ENCODE results near the gene C9orf78.

The C9orf78 gene

DNA sequence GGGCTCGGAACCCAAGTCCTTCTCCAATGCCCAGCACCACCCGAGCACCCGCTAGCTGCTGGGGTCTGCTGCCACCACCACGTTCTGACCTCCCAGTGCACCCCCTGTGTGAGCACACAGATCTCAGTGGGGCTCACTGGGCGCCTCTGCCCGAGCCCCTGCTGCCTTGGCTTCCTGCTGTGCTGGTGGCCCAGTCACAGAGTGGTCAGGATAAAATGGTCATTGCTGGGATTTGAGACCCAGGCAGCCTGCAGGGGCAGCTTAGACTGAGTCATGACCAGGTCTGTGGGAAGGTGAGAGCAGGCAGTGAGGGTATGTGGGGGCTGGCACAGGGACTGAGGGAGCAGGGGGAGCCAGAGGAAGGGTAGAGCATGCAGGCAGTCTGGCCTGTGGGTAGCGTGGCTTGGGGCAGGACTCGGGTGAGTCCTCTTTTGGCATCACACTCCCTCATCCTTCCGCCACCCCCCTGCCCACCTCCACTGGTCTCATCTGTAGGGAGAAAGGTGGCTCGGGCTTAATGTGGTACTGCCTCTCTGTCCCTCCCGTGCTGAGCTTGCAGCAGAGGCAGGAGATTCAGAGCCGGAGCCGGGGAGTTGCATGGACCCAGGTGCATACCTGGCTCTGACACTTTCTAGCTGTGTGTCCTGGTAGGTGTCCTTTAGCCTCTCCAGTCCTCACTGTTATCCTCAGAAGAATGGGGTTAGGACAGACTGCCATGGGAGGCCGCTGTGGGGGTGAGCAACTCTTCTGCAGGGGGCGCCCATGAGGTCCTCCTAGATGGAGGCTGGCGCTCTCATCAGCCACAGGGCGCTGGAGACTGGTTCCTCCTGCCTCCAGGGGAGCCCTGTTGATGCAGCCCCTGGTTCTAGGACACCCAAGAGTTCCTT lies 32.3 kb upstream of the C9orf78 start:
- Histone ChIP-seq H3K27me3 (ENCODE audit: control insufficient read depth in 1 of 2, insufficient read depth in 2 of 2, low read length in 2 of 2) (no peaks in the 10 kb centered on the region), H3K4me1 (ENCODE audit: control insufficient read depth in 1 of 2, insufficient read depth in 2 of 2, low read length in 2 of 2) (peaks cover 0 to 6% of the 10 kb centered on the region in 2 donors), H3K4me3 (ENCODE audit: low read depth in 1 of 2, low read length in 2 of 2) (no peak overlapping the region), H3K36me3 (ENCODE audit: control insufficient read depth in 1 of 2, insufficient read depth in 2 of 2, low read length in 2 of 2) (peaks cover 0 to 24% of the 10 kb centered on the region in 2 donors), H3K9me3 (ENCODE audit: control insufficient read depth in 1 of 2, low read length in 2 of 2) (no peaks in the 10 kb centered on the region), H3K27ac (ENCODE audit: low read depth, low read length) (no peak overlapping the region), H3K9ac (ENCODE audit: low read depth in 1 of 2, low read length in 2 of 2) (no peak overlapping the region)

DNA sequence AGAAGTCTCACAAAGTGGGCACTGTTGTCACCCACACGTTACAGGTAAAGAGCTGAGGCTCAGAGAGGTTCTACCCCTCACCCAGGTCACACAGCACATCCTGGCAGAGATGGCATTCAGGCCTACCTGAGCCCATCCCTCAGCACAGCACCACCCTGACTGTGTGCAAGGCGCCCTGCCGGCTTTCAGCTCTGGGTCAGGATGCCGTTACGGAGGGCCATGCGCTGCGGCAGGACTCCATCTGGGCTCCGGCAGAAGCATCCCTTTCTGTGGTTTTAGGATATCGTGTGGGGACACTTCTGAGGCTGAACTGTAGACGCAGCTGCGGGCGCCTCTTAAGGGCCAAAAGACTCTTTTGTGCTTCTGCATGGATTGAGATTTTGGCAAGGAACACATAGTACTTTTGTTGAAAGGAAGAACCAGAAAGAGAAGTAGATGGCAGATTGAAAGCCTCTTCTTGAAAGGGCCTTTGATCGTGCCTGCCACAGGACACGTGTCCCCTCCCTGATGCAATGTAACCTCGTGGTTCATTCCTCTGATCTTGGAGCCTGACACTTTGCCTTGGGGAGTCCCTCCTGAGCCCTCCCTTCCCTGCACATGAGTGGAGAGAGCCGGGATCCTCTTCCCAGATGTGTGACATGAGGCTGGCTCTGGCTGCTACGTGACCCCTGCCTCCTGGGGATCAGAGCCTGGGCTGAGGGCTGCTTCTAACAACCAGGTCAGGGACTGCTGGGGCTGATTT lies 31.5 kb upstream of the C9orf78 start:
- peaks cover 3 to 30% of the 10 kb centered on the region in 2 donors for H3K36me3 ChIP-seq (ENCODE audit: control insufficient read depth in 1 of 2, insufficient read depth in 2 of 2, low read length in 2 of 2)
- no peaks in the 10 kb centered on the region for H3K9me3 ChIP-seq (ENCODE audit: control insufficient read depth in 1 of 2, low read length in 2 of 2)
- H3K27me3 ChIP-seq (ENCODE audit: control insufficient read depth in 1 of 2, insufficient read depth in 2 of 2, low read length in 2 of 2): no peaks in the 10 kb centered on the region
- H3K27ac ChIP-seq (ENCODE audit: low read depth, low read length): no peak overlapping the region
- H3K4me3 ChIP-seq (ENCODE audit: low read depth in 1 of 2, low read length in 2 of 2): no peak overlapping the region
- no peak overlapping the region for H3K9ac ChIP-seq (ENCODE audit: low read depth in 1 of 2, low read length in 2 of 2)
- peaks cover 0 to 6% of the 10 kb centered on the region in 2 donors for H3K4me1 ChIP-seq (ENCODE audit: control insufficient read depth in 1 of 2, insufficient read depth in 2 of 2, low read length in 2 of 2)

DNA sequence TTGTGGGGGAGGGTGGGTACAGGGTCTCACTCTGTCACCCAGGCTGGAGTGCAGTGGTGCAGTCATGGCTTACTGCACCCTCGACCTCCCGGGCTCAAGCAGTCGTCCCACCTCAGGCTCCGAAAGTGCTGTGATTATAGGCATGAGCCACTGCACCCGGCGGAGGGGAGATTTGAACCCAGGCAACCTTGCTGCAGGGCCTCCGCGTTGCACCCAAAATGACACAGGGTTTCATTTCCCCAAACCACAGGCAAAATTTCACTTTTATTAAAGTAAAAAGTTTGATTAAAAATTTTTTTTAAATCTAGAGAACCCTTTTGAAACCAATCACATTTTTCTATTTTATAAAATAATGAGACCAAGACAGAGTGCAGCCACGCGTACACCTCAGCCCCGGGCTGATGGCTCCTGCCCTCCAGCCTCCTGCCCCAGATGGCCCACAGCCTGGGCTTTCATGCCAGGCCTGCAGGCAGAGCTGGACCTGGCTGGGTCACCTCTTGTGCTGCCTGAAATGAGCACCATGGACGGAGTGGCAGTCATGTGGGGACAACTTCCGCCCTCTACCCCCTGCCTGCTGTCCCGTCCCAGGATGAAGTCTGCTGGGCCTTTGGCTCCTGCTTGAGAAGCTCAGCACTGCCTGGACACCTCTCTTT lies 30.7 kb upstream of the C9orf78 start:
- no peak overlapping the region for H3K9ac ChIP-seq (ENCODE audit: low read depth in 1 of 2, low read length in 2 of 2)

DNA sequence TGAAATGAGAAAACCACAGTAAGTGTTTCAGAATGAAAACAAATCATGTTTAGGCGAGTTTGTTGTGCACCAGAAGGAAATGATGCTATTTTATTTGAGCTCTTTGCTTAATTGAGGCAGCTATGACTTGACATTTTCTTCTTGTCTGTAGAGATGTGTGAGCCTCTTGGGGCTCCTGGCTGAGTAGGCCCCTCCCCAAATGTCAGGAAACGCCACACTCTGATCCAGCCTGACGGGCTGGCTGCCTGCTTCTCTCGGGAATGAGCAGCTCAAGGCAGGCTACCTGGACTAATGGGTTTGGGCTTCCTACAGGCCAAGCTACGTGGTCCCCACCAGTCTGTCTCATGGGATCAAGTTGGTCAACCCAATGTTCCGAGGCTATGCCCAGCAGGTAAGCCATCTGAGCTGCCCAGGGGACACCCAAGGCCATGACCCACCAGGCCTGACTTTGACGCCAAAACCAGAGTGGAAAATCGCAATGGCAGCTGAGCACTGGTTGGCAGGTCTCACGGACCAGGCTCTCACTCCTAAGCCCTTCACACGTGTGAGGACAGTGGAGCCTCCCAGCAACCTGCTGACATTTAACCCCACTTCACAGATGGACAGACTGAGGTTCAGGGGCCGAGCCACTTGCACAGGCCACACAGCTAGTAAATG lies 30.0 kb upstream of the C9orf78 start:
- peaks cover 3 to 40% of the 10 kb centered on the region in 2 donors for H3K36me3 ChIP-seq (ENCODE audit: control insufficient read depth in 1 of 2, insufficient read depth in 2 of 2, low read length in 2 of 2)

More for the DNA sequence above, 30.7 kb upstream of the C9orf78 start:
- Histone ChIP-seq H3K27ac (ENCODE audit: low read depth, low read length) (no peak overlapping the region), H3K27me3 (ENCODE audit: control insufficient read depth in 1 of 2, insufficient read depth in 2 of 2, low read length in 2 of 2) (no peaks in the 10 kb centered on the region), H3K4me1 (ENCODE audit: control insufficient read depth in 1 of 2, insufficient read depth in 2 of 2, low read length in 2 of 2) (peaks cover 0 to 6% of the 10 kb centered on the region in 2 donors), H3K9me3 (ENCODE audit: control insufficient read depth in 1 of 2, low read length in 2 of 2) (no peaks in the 10 kb centered on the region), H3K4me3 (ENCODE audit: low read depth in 1 of 2, low read length in 2 of 2) (no peak overlapping the region), H3K36me3 (ENCODE audit: control insufficient read depth in 1 of 2, insufficient read depth in 2 of 2, low read length in 2 of 2) (peaks cover 3 to 38% of the 10 kb centered on the region in 2 donors)

DNA sequence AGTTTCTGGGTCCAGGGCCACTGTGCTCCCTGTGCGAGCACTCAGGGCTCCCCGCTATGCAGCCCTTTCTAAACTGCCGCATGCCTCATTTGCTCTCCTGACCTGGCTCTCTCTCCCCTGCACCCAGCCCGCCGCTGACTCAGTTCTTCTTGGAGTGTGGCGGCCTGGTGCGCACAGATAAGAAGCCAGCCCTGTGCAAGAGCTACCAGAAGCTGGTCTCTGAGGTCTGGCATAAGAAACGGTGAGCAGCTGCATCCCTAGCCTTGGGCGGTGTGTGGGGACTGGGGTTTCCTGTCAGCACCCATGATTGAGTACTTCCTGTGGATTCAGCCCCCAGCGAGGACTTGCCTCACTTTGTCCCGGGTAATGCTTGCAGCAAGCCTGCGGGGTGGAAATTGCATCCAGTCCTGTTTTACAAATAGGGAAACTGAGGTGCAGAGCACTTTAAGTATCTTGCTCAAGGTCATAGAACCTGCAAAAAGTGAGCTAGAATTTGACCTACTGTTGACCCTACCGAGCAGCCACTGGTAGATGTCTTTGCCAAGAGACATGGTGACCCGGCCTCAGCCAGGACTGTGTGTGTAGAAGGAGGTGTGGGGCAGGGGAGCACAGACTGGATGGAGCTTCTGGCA lies 28.1 kb upstream of the C9orf78 start:
- H3K9me3 ChIP-seq (ENCODE audit: control insufficient read depth in 1 of 2, low read length in 2 of 2): no peaks in the 10 kb centered on the region
- no peak overlapping the region for H3K9ac ChIP-seq (ENCODE audit: low read depth in 1 of 2, low read length in 2 of 2)
- no peak overlapping the region for H3K4me3 ChIP-seq (ENCODE audit: low read depth in 1 of 2, low read length in 2 of 2)
- no peak overlapping the region for H3K27ac ChIP-seq (ENCODE audit: low read depth, low read length)
- peaks cover 10 to 48% of the 10 kb centered on the region in 2 donors for H3K36me3 ChIP-seq (ENCODE audit: control insufficient read depth in 1 of 2, insufficient read depth in 2 of 2, low read length in 2 of 2)
- no peaks in the 10 kb centered on the region for H3K27me3 ChIP-seq (ENCODE audit: control insufficient read depth in 1 of 2, insufficient read depth in 2 of 2, low read length in 2 of 2)
- H3K4me1 ChIP-seq (ENCODE audit: control insufficient read depth in 1 of 2, insufficient read depth in 2 of 2, low read length in 2 of 2): peaks cover 0 to 2% of the 10 kb centered on the region in 2 donors

More for the DNA sequence above, 30.0 kb upstream of the C9orf78 start:
- H3K4me1 ChIP-seq (ENCODE audit: control insufficient read depth in 1 of 2, insufficient read depth in 2 of 2, low read length in 2 of 2): peaks cover 0 to 6% of the 10 kb centered on the region in 2 donors
- H3K27ac ChIP-seq (ENCODE audit: low read depth, low read length): no peak overlapping the region
- H3K27me3 ChIP-seq (ENCODE audit: control insufficient read depth in 1 of 2, insufficient read depth in 2 of 2, low read length in 2 of 2): no peaks in the 10 kb centered on the region
- no peaks in the 10 kb centered on the region for H3K9me3 ChIP-seq (ENCODE audit: control insufficient read depth in 1 of 2, low read length in 2 of 2)
- no peak overlapping the region for H3K4me3 ChIP-seq (ENCODE audit: low read depth in 1 of 2, low read length in 2 of 2)
- no peak overlapping the region for H3K9ac ChIP-seq (ENCODE audit: low read depth in 1 of 2, low read length in 2 of 2)

DNA sequence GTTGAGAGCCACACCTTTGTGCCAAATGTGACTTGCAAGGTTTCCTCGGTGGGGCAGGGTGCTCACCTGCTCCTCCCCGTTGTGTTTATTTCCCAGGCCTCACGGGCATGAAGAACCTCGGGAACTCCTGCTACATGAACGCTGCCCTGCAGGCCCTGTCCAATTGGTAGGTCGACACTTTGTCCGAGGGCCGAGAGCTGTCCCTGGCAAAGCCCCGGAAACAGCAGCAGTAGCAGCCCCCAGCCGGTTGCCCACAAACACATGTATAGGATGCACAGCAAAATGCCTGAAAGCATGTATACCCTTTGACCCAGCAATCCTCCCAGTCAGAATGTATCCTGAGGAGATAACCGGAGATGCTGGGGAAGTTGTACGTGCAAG lies 26.4 kb upstream of the C9orf78 start:
- Histone ChIP-seq H3K27ac (ENCODE audit: low read depth, low read length) (no peak overlapping the region), H3K36me3 (ENCODE audit: control insufficient read depth in 1 of 2, insufficient read depth in 2 of 2, low read length in 2 of 2) (peaks cover 14 to 60% of the 10 kb centered on the region in 2 donors), H3K4me3 (ENCODE audit: low read depth in 1 of 2, low read length in 2 of 2) (no peak overlapping the region), H3K9ac (ENCODE audit: low read depth in 1 of 2, low read length in 2 of 2) (no peak overlapping the region), H3K9me3 (ENCODE audit: control insufficient read depth in 1 of 2, low read length in 2 of 2) (no peaks in the 10 kb centered on the region), H3K4me1 (ENCODE audit: control insufficient read depth in 1 of 2, insufficient read depth in 2 of 2, low read length in 2 of 2) (no peaks in the 10 kb centered on the region), H3K27me3 (ENCODE audit: control insufficient read depth in 1 of 2, insufficient read depth in 2 of 2, low read length in 2 of 2) (no peaks in the 10 kb centered on the region)

DNA sequence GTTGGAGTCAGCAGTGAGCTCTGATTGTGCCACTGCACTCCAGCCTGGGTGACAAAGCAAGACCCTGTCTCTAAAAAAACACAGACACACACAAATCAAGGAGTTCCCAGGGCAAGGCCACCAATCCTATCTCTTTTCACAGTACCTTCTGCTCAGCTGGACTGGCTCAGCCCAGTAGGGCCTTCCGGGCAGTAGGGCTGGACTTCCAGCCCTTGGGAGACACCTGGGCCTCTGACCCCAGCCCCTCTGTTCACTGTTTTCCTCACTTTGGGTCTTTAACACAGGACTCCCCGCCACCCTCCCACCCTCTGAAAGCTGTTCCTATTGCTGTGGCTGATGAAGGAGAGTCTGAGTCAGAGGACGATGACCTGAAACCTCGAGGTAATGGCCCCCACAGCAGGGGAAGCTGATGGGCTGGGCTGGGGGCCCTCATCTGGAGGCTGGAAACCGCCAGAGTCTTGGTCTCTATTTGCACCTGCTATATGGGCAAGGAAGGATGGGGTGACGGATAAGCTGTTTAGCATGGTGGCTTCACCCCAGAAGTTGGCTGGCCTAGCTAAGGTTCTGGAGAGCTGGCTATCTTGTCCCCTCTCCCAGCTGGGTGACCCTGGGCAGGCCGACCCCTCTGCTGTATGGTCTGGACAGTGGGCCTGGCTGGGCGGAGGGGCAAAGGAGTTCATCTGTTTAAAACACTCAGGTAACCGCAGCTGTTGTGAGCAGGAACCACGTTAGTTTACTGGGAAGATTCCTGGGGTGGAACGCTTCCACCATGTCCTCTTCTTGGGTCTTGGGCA lies 25.8 kb upstream of the C9orf78 start:
- H3K4me3 ChIP-seq (ENCODE audit: low read depth in 1 of 2, low read length in 2 of 2): no peak overlapping the region
- H3K27me3 ChIP-seq (ENCODE audit: control insufficient read depth in 1 of 2, insufficient read depth in 2 of 2, low read length in 2 of 2): no peaks in the 10 kb centered on the region
- peaks cover 14 to 60% of the 10 kb centered on the region in 2 donors for H3K36me3 ChIP-seq (ENCODE audit: control insufficient read depth in 1 of 2, insufficient read depth in 2 of 2, low read length in 2 of 2)
- H3K9ac ChIP-seq (ENCODE audit: low read depth in 1 of 2, low read length in 2 of 2): no peak overlapping the region
- H3K9me3 ChIP-seq (ENCODE audit: control insufficient read depth in 1 of 2, low read length in 2 of 2): no peaks in the 10 kb centered on the region
- no peak overlapping the region for H3K27ac ChIP-seq (ENCODE audit: low read depth, low read length)
- no peaks in the 10 kb centered on the region for H3K4me1 ChIP-seq (ENCODE audit: control insufficient read depth in 1 of 2, insufficient read depth in 2 of 2, low read length in 2 of 2)

DNA sequence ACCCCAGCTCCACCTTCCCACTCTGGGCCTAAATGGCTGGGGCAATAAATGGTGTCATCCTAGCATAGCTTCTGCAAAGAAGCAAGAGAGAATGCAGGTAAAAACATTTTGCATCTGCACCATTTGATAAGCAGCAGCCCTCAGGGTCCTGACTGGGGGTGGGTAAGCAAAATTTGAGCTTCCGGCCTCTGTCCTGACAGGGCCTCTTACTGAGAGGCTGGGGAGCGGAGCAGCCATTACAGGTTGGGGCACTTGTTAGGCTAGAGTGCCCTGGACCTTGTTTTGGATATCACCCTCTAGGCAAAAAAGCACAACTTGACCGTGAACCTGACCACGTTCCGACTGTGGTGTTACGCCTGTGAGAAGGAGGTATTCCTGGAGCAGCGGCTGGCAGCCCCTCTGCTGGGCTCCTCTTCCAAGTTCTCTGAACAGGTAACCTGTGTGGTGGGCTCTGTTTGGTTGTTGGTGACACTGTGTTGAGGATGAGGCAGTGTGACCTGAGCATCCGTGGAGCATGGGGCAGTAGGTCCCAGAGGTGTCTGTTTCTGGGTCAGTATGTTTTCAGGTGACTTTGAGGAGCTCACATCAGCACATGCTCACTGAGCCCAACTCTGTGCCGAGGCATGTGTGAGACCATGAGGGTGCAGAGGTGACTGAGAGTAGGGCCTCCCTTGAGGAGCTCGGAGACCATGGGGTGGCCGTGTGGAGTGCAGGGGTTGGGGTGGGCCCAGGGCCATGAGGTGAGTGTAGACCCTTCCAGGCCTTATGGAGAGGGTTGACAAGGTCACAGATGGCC lies 23.3 kb upstream of the C9orf78 start:
- Histone ChIP-seq H3K9ac (ENCODE audit: low read depth in 1 of 2, low read length in 2 of 2) (no peak overlapping the region), H3K27me3 (ENCODE audit: control insufficient read depth in 1 of 2, insufficient read depth in 2 of 2, low read length in 2 of 2) (no peaks in the 10 kb centered on the region), H3K36me3 (ENCODE audit: control insufficient read depth in 1 of 2, insufficient read depth in 2 of 2, low read length in 2 of 2) (peaks cover 14 to 73% of the 10 kb centered on the region in 2 donors), H3K4me3 (ENCODE audit: low read depth in 1 of 2, low read length in 2 of 2) (no peak overlapping the region), H3K27ac (ENCODE audit: low read depth, low read length) (no peak overlapping the region), H3K9me3 (ENCODE audit: control insufficient read depth in 1 of 2, low read length in 2 of 2) (no peaks in the 10 kb centered on the region), H3K4me1 (ENCODE audit: control insufficient read depth in 1 of 2, insufficient read depth in 2 of 2, low read length in 2 of 2) (no peaks in the 10 kb centered on the region)
